SKM-1 treated with dmso at 0.1 percent for 144 hours (cell line): ENCODE data around the gene RNF130.
"Not testable (repeated sequence)": the region's sequence is repeated elsewhere in the genome, so short reads cannot be mapped to it uniquely, and the experiment has no call there.

ENCODE experiments used
- DNase-seq: peaks from one replicate; lab custom pipeline; 2025; ENCODE audit not compliant: unreplicated experiment; lab: John Stamatoyannopoulos, UW

The RNF130 gene

GRCh38 chr5:179978792-179979191 lies 92.8 kb downstream of the RNF130 start:
- no peak for DNase-seq

- no peak for DNase-seq
These were observed 95.8 kb downstream of the RNF130 start for GRCh38 chr5:179975713-179976134.

DNA sequence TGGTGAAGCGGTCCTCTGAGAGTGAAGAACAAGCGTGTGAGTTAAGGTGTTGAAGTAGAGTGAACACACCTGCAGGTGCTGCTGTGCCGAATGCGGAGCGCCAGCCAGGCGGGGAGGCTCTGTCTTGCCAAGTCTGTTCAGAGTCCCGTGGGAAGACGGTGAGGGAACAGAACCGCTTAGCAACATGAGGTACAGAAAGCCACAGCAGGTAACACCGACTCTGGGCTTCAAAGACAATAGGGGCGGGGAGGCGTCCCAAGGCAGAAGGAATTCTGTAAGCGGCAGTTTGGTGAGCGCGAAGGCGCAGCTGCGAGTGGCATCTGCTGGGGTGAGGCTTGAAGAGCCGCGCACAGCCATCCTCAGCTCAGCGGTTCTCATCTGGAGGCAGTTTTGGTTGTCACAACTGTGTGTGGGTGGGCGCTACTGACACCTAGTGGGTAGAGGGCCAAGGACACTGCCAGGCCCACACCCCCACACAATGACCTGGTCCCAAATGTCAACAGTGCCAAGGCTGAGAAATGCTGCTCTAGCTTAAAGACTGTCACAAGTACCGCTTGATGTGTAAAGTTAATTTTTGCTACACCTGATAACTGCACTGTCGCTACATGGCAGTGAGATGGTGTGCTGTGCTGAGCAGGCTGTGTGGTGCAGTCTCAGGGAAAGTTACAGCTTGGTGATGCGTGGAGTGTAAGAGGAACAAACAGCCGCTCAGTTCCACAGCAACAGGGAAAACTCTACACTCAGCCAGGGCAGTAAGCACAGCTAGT lies 96.4 kb downstream of the RNF130 start:
- peak; percentile 8 for DNase-seq

GRCh38 chr5:179974246-179974945 lies 97.2 kb downstream of the RNF130 start:
- DNase-seq: no peak

GRCh38 chr5:179973391-179973790 lies 98.2 kb downstream of the RNF130 start:
- DNase-seq: no peak

DNA sequence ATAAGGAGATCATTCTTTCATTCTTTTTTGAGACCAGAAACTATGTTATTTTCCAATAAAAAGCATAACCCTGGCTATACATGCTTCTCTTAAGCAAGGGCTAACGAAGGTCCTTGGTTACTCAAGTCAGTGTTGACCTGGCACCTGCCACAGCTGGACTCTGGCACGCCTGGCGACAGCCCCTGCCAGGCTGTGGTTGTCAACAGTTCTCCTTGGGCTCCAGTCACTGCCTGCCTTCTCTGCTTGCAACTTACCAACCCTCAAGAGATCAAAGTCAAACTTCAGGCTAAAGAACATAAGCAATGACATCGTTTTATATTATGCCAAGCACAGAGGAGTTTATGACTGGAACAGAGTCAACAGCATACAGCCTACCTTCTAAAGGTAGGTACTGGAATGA lies 102.4 kb downstream of the RNF130 start:
- DNase-seq: no peak

DNA sequence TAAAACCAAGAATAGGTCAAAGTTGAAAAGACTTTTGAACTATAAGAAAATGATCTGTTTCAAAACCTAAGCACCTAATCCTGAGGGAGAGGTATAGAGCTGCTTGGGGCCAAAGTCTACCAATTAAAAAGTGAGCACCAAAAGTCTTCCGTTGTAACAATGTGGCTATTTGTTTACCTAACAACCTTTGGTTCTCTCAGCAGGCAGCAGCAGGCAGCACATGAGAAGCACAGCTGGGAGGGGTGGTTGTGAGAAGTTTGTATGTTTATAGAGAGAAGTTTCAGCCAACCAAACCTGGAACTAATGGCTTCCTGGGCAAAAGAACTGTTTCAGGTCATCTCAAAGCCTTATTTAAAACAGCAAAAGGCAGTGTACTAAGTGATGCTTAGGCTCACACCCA lies 104.1 kb downstream of the RNF130 start:
- no peak for DNase-seq

DNA sequence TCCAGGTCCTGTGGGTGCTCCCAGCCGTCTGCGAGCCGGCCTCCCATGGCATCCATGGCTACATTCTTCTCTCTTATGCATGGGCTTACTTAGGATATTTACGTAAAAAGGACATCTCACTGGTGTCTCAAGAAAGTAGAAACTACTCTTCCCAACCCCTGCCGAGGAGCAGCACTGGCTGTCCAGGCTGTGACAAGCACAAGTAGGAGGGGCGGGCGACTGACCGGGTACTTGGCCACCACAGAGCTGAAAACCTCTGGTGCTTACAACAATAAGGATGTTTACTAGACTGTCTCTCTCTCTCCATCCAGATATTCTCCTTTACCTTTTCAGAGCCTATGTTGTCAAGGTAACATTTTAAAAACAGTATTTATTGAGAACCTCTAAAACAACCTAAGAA lies 107.5 kb downstream of the RNF130 start:
- DNase-seq: no peak

GRCh38 chr5:179963375-179963774 lies 108.2 kb downstream of the RNF130 start:
- DNase-seq: no peak

GRCh38 chr5:179960204-179960831 lies 111.2 kb downstream of the RNF130 start:
- no peak for DNase-seq

DNA sequence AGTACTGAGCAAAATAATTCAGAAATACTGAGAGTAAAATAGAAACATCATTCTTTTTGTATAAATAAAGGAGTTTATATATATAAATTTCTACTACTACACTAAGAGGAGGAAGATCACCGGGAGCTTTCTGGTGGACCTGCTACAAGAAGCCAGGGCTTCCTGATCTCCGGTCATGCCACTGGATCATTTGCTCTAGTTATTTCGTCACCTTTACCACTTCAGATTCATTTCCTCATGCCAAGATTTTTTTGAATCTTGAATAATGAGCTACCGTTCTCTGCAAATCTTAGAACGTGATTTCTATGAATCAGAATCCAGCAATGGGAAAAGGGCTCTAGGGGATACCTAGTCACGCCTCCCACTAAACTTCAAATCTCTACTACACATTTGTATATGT lies 111.9 kb downstream of the RNF130 start:
- no peak for DNase-seq

- DNase-seq: not testable (repeated sequence)
These were observed 112.4 kb downstream of the RNF130 start for GRCh38 chr5:179959118-179959517.

GRCh38 chr5:179955630-179956029 lies 115.9 kb downstream of the RNF130 start:
- no peak for DNase-seq

- no peak for DNase-seq
These were observed 116.5 kb downstream of the RNF130 start for GRCh38 chr5:179955062-179955461.

- no peak for DNase-seq
These were observed 117.1 kb downstream of the RNF130 start for GRCh38 chr5:179954434-179954833.

DNA sequence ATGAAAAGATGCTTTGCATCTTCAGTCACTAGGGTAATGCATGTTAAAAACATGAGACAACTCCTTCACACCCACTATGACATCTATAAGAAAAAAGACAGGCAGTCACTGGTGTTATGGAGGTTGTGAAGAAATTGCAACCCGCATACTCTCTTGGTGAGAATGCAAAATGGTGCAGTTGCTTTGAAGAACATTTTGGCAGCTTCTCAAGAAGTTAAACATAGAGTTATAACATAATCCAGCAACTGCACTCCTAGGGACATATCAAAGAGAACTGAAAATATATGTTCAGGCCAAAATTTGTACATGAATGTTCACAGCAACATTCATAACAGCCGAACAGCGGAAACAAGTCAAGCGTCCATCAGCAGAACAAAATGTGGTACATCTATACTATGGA lies 117.6 kb downstream of the RNF130 start:
- no peak for DNase-seq

- no peak for DNase-seq
These were observed 134.4 kb downstream of the RNF130 start for GRCh38 chr5:179936976-179937681.

DNA sequence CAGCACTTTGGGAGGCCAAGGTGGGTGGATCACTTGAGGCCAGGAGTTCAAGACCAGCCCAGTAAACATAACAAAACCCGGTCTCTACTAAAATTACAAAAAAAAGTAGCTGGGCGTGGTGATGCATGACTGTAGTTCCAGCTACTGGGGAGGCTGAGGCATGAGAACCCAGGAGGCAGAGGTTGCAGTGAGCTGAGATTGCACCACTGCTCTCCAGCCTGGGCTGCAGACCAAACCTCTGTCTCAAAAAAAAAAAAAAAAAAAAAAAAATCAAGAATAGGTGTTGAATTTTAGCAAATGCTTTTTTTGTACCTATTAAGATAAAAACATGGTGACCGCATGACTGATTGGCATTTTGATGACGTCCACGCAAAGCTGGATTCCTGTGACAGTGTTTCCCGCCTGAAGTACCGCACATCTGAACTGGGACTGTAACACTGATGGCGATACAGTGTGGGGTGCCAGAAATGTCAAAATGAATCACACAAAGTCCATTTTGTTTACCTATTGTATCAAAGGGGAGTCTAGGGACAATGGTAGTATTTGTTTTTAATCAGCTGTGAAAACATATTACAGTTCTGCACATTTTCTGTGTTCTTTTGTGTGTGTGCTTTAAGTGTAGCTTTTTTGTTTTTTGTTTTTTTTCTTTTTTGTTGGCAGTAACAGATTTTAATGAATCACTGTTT lies 140.6 kb downstream of the RNF130 start:
- DNase-seq: no peak

DNA sequence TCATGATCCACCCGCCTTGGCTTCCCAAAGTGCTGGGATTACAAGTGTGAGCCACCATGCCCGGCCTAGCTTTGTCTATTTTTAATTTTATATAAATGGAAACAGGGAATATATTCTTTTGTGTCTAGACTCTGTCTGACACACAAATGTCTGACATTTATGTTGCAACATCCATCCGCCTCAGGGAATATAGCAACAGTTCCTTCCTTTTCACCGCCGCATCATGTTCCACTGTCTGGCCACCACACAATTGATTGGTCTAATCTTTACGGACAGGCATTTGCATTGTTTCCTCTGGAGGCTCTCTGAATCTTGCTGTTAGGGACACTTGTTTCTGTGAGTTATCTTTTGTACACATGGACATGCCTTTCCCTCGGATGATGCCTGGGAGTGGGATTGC lies 143.7 kb downstream of the RNF130 start:
- no peak for DNase-seq

GRCh38 chr5:179926657-179927056 lies 144.9 kb downstream of the RNF130 start:
- DNase-seq: no peak

DNA sequence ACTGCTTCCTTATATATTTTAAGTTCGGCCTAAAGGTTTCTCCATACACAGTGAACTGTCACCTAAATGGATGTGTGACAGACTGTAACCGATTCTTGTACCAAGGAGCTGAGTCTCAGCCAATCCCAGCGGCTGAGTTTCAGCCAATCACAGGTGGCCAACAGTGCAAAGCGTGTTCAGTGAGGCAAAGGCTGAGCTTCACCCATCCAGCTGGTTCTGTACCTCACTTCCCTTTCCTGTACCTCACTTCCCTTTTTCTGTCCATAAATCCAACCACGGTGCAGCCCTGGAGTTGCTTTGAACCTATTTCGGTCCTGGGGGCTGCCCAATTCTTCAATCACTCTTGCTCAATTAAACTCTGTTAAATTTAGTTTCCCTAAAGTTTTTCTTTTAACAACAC lies 148.1 kb downstream of the RNF130 start:
- DNase-seq: peak; percentile 83
